GM10248 (cell line): ENCODE results near the gene FBXO31.

ENCODE experiments used
- CTCF ChIA-PET: fragments of 300-600 bp; sonication (Branson Sonifier 250); formaldehyde crosslinking; extraction: SDS; loops from one replicate; lab custom pipeline; 2021; ENCODE audit warnings: antibody characterized with exemption; lab: Yijun Ruan, JAX
- POLR2A ChIA-PET: fragments of 350-650 bp; sonication (Branson Sonifier 250); formaldehyde crosslinking; extraction: SDS; loops from one replicate; lab custom pipeline; 2020; ENCODE audit warnings: antibody characterized with exemption; lab: Yijun Ruan, JAX
- DNase-seq: peaks from one replicate; pipeline ENCODE4 v3.0.0; 2012; ENCODE audit errors: extremely low spot score
- TF ChIP-seq, protein P1 (sequence below): IDR thresholded peaks from 2 replicates; pipeline ENCODE4 v1.5.1; 2012; ENCODE audit warnings: mild to moderate bottlenecking, low read depth; ENCODE audit errors: extremely low read depth, missing control alignments, control extremely low read depth

Gene FBXO31

DNA sequence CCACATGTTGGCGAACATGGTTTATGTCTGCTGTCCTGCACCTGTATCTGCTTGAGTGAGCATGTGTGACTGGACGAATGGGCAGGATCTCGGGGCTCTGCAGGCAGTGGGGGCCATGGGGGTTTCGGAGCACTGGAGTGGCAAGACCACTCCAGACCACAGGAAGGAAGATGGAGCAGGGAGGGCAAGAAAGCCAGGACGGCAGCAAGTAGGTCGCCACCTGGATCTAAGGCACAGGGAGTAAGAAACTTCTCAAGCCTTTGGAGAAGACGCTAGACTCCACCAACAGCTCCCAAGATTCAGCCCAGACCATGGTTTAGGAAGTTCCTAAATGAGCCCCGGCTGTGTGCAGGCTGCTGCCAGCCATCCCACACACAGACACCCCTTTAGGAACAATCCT is 33.5 kb downstream of the FBXO31 start:
- DNase-seq: no peak
- ChIA-PET POLR2A (no interaction called here), CTCF (interaction anchor here (2.8 kb wide), 1 partner anchor 9 kb away, joined by 7 read pairs; no protein-coding TSS in a partner anchor)
- TF ChIP-seq, protein P1, sequence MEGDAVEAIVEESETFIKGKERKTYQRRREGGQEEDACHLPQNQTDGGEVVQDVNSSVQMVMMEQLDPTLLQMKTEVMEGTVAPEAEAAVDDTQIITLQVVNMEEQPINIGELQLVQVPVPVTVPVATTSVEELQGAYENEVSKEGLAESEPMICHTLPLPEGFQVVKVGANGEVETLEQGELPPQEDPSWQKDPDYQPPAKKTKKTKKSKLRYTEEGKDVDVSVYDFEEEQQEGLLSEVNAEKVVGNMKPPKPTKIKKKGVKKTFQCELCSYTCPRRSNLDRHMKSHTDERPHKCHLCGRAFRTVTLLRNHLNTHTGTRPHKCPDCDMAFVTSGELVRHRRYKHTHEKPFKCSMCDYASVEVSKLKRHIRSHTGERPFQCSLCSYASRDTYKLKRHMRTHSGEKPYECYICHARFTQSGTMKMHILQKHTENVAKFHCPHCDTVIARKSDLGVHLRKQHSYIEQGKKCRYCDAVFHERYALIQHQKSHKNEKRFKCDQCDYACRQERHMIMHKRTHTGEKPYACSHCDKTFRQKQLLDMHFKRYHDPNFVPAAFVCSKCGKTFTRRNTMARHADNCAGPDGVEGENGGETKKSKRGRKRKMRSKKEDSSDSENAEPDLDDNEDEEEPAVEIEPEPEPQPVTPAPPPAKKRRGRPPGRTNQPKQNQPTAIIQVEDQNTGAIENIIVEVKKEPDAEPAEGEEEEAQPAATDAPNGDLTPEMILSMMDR: no peak

GRCh38 chr16:87348616-87349157 is 34.9 kb downstream of the FBXO31 start:
- TF ChIP-seq, protein P1: no peak
- DNase-seq: no peak
- ChIA-PET POLR2A (no interaction called here), CTCF (interaction anchor here (1.1 to 2.8 kb wide), 3 partner anchors 11 to 30 kb away, joined by 3 to 7 read pairs (median 3); no protein-coding TSS in a partner anchor)

DNA sequence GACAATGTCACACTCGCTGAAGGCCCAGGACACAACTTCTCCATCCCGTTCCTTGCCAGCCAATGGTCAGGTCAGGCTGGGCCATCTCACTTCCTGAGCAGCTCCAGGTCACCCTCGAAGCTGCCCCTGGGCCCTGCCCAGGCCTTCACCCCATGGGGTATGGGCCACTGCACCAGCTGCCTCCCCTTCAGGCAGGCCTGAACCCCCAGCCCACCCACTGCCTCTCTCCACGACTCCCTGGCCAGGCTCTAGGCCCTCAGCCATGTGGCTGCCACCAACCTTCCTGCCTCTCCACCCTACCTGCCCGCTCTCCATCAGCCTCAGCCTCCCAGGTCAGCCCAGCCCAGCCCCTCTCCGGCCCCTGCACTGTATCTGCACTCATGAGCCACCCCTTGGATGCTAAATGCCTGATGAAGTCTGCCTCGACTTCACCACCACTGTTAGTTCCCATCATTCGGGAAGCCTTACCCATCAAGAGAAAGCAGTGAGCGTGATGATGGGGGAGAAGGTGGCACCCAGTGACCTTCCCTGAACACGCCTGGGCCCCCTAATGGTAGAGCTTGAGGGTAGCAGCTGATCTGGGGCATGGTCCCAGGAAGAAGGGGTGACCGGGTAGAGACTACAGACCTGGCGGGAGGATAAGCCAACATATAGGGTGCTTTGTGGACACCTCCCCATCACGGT is 35.5 kb downstream of the FBXO31 start:
- CTCF ChIA-PET: interaction anchor here (1.2 to 2.8 kb wide), 2 partner anchors 11 to 15 kb away, joined by 3 to 7 read pairs; no protein-coding TSS in a partner anchor
- POLR2A ChIA-PET: no interaction called here
- TF ChIP-seq, protein P1: no peak
- DNase-seq: no peak

DNA sequence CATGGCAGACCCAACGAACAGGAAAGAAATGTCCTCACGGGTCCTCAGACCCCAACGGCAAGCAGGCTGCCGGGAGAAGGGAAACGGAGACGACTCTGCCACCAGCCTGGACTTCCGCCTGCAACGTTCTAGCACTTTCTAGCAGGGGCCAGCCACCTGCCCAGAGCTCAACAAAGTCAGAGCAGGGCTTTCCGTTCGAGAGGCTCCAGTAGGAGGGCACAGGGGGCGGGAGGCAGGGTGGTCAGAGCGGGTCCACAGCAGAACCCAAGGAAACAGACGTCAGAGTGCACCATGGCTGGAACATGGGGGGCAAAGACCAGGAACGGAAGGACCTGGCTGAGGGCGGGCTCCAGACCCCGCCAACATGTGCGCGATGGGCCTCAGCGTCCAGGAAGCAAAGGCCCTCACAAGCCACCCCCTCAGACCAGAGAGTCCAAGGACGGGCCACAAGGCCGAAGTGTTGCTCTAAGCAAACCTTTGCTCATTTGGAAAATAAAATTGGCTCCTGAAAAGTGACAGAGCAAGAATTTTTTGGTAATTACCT is 37.0 kb downstream of the FBXO31 start:
- ChIA-PET POLR2A (no interaction called here), CTCF (no interaction called here)
- TF ChIP-seq, protein P1: no peak

DNA sequence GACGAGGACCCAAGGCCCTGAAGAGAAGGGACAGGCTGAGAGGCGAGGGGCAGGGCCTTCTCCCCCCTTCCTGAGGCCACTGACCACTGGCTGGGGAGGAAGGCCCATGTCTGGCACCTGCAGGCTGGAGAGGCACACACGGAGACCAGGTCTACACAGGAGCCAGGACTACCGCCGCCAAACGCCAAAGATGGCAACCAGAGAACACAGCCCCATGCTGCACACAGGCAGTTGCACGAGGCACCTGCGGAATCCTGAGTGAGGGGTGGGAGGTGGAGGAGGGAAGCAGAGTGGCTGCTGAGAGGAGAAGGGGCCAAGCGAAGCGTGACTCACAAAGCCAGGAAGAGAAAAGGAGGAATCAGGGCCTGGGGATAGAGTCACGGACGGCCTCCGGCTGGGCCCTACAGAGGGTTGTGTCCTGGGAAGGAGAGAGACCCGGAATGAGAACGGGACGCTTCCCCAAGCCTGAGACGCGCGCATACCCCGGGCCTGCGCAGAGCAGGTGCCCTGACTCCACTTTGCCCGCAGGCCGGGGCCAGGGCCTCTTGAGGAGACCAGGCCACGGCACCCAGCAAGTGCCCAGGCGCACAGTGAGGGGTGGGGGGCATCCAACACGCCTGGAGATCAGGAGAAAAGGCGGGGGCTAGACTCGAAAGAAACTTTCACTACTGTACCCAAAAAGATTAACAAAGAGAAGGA is 37.7 kb downstream of the FBXO31 start:
- no peak for DNase-seq
- POLR2A ChIA-PET: no interaction called here
- TF ChIP-seq, protein P1: no peak
- CTCF ChIA-PET: no interaction called here

More for the DNA sequence above, 37.0 kb downstream of the FBXO31 start:
- DNase-seq: no peak

- CTCF ChIA-PET: no interaction called here
- POLR2A ChIA-PET: no interaction called here
Observed at GRCh38 chr16:87344931-87345631, 38.5 kb downstream of the FBXO31 start.

More at GRCh38 chr16:87344931-87345631, 38.5 kb downstream of the FBXO31 start:
- no peak for DNase-seq
- TF ChIP-seq, protein P1: no peak
